HG02678 (cell line): ENCODE results near the gene CAPN5.

Experiments
- ATAC-seq: cut with Tn5 transposase; IDR thresholded peaks from one replicate; pipeline ENCODE4 v1.9.1; 2021; ENCODE audit warnings: mild to moderate bottlenecking, moderate library complexity; ENCODE audit not compliant: unreplicated experiment

The CAPN5 gene

GRCh38 chr11:77114089-77114463 is 47.3 kb downstream of the CAPN5 start:
- ATAC-seq = no peak

DNA sequence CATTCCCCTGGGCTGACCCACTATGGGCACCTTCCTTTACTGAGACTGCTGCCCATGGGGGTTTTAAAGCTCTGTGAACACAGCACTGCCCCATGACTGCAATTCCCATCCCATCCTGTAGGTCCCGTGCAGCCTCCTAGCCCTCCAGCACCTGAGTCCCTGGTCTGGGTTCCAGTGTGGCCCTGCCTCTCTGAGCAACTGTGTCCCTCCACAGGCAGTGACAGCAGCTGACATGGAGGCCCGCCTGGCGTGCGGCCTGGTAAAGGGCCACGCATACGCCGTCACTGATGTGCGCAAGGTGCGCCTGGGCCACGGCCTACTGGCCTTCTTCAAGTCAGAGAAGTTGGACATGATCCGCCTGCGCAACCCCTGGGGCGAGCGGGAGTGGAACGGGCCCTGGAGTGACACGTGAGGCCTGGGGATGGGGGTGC is 48.4 kb downstream of the CAPN5 start:
- no peak for ATAC-seq

DNA sequence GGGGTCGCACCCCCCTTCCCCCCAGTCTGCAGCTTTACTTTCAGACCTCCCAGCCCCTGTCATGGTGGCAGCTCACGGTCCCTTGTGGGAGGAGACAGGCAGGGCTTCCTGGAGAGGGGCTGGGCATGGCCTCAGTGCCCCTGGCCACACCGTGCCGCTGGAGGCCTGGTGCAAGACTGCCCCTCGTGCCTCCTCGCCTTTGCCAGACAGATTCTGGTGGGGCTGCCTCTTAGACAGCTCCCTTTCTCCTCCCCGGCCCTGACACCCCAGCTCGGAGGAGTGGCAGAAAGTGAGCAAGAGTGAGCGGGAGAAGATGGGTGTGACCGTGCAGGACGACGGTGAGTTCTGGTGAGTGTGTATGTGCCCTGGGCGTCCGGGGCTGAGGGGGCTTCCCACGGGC is 49.2 kb downstream of the CAPN5 start:
- no peak for ATAC-seq

GRCh38 chr11:77117492-77117891 is 50.7 kb downstream of the CAPN5 start:
- no peak for ATAC-seq

GRCh38 chr11:77118086-77118485 is 51.3 kb downstream of the CAPN5 start:
- no peak for ATAC-seq

DNA sequence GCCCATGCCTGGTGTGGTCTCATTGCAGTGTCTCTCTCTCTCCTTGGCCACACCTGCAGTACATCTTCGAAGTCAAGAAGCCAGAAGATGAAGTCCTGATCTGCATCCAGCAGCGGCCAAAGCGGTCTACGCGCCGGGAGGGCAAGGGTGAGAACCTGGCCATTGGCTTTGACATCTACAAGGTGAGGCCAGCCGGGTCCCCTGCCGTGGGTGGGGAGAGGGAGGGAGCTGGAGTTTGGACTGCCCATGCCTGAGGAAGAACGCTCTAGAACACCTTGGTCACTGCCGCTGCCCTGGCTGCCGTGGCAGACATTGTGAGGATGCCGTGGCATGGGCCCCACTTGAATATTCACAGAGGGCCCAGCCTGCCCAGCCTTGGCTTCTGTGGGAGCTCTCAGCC is 52.2 kb downstream of the CAPN5 start:
- ATAC-seq = no peak

DNA sequence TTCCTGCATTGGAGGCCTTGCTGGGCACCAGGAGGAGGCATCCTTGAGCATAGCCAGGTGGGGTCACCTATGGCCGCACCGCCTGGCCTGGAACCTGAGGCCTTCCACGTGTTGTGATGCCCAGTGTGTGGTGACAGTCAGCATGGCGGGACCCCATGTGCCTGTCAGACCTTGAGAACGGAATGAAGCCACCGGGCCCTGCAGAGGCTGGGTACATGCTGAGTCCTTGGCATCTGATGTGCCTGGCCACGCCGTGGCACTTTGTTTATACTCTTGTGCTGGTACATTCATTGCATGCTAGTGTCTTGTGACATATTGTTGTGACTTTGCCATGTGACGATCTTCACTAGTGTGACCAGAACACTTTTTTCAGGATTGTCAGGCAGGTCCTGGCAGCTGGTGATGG is 52.8 kb downstream of the CAPN5 start:
- ATAC-seq = no peak

- no peak for ATAC-seq
Measured at GRCh38 chr11:77120571-77120970, 53.8 kb downstream of the CAPN5 start.

DNA sequence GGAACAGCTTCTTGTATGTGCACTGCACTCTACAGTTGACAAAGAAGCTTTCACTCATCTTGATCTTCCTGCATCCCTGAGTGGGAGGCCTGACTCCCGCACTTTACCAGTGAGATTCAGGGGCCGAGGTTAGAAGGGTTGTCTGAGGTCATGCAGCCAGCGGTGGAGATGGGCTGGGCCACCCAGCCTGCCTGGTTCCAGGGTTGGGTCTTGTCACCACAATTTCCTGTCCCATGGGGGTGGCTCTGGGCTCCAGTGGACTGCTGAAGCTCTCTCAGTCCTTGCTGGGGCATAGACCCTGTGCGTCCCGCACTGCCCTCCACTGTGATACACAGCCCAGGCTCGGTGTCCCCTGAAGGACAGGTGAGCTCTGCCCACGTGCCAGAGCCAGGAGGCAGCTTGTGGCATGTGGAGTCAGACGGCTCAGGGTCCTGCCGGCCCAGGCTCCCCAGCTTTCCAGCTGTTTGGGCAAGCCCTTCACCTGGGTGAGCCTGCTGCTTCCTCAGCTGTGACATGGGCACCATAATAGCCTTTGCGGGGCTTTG is 54.4 kb downstream of the CAPN5 start:
- ATAC-seq = no peak

DNA sequence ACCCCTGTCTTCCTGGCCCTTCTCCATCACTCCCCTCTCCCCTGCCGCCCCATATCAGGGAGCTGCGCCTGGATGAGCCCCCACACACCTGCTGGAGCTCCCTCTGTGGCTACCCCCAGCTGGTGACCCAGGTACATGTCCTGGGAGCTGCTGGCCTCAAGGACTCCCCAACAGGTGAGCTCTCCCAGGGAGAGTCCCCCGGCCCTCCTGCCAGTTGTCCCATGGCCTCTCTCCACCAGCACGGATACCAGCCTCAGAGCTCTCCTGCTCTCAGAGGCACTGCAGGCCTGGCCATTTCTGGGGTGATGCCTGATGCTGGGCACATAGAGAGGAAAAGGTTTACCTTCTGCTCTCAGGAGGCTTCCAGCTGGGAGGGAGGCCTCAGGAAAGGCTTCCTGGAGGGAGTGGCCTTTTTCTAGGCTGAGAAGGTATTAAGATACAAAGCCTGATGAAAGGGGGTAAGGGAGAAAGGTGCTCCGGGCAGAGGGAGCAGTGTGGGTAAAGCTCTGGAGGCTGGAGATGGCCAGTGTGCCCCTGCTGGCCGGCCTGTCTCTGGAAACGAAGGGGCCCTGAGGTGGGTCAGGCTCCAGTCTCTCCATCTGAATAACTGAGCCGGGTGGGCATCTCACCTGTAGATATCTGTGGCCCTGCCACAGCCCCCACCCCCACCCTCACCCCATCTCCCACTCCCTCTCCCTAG is 55.3 kb downstream of the CAPN5 start:
- ATAC-seq = no peak

GRCh38 chr11:77122576-77123212 is 55.9 kb downstream of the CAPN5 start:
- ATAC-seq = no peak

- no peak for ATAC-seq
Measured at GRCh38 chr11:77123591-77123990, 56.8 kb downstream of the CAPN5 start.

- no peak for ATAC-seq
Measured at GRCh38 chr11:77124041-77124440, 57.3 kb downstream of the CAPN5 start.

DNA sequence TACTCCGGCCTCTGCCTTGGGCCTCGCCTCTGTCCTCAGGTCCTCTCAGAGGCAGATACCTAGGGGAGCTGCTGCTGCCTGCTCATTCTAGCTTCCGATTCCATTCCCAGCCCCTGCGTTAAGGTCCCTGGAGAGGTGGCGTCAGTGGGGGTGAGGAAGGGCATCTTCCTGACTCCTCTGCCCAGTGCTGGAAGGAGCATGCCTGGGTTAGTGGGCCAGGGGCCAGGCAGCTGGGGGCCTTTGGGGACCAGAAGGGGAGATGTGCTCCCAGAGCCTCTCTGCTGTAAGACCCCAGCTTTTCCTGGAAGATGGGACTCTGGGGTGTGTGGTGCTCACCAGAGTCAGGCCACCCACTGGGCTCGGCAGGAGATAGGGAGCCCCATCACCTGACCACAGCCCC is 57.7 kb downstream of the CAPN5 start:
- no peak for ATAC-seq

- no peak for ATAC-seq
Measured at GRCh38 chr11:77125191-77125590, 58.4 kb downstream of the CAPN5 start.

DNA sequence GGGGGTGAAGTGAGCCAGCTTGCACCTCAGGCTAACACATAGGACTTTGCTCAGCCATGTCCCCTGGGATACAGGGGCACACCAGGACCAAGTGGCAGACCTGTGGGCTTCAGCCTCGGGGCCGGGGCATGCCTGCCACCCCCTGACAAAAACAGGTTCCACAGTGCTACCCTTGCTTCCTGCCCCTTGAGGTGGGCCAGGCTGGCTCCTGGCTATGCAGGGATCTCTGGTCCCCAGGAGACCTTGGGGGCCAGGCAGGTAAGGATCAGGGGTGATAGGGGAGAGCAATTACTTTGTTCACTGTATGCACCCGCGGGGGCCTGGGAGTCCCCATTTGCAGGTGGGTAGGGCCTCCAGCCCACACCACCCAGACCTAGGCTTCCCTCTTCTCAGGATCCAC is 58.9 kb downstream of the CAPN5 start:
- ATAC-seq = no peak

DNA sequence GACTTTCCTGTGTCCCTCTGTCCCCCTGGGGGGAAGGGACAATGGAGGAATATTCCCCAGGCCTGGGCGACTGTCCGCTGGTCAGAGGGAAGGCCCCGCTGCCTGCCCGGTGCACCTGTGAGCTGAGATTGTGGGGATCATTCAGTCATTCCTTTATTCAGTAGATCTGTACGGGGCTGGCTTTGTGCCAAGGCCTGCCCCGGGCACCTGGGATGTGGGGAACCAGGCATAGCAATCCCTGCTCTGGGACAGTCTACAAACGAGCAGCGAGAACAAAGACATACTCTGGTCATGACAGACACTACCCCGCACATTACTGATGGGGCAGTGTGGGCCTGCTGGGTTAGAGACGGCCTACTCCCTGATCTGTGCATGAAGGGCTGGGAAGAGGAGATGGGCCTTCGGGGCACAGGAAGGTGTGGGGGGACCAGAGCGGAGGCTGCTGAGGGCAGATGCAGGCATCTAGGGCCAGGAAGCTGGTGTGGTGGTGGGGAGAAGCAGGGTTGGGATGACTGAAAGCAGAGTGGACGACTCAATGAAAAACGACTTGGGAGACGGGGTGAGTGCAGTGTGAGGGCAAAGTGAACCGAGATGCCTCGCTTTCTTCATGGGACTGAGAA is 59.5 kb downstream of the CAPN5 start:
- no peak for ATAC-seq

GRCh38 chr11:77126861-77127234 is 60.1 kb downstream of the CAPN5 start:
- ATAC-seq = no peak

DNA sequence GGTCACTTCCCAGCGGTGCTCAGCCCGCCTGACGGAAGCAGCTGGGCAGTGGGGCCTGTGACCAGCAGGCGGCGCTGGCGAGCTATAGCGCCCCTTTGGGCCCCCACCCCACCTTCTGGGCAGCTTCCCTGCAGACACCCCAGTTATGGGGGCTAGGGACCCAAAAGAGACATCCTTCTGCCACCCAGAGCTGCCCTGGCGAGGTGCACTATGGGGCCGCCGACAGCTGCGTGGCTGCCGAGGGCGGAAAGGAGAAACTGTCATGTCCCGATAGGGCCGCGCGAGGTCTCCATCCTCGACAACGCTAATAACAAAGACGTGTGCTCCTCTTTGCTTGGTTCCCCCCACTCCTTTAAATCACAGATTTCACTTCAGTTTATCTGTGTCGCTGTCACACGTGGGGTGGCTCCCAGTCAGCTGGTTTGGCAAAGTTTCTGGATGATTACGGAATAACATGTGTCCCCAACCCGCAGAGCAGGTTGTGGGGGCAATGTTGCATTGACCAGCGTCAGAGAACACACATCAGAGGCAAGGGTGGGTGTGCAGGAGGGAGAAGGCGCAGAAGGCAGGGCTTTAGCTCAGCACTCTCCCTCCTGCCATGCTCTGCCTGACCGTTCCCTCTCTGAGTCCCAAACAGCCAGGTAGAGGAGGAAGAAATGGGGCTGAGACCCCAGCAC is 60.6 kb downstream of the CAPN5 start:
- ATAC-seq = no peak

- no peak for ATAC-seq
Measured at GRCh38 chr11:77127920-77128691, 61.3 kb downstream of the CAPN5 start, which contains the start of gene MYO7A. MYO7A (plus strand) TSS chr11:77128246; CDS start chr11:77130635, 2,389 bp downstream.
